Gastroesophageal sphincter (tissue), 3 donors: Measurements from ENCODE around the gene CRYBA4.

Experiments
- CTCF ChIP-seq, 4 experiments: fragments of 200-600 bp in 2 of 4; fragments of 450-650 bp in 2 of 4; sonication (generic) in 1 of 4; IDR thresholded peaks; one replicate each; pipeline ENCODE4 v1.5.1; 2017 to 2019; ENCODE audit warnings: antibody characterized with exemption in 4 of 4, mild to moderate bottlenecking in 2 of 4, moderate library complexity in 2 of 4
- POLR2AphosphoS5 ChIP-seq: sonication (generic); formaldehyde crosslinking; IDR thresholded peaks from one replicate; pipeline ENCODE4 v1.6.1; 2017; ENCODE audit warnings: antibody characterized with exemption

- TF ChIP-seq POLR2AphosphoS5: no peak
- no peak for TF ChIP-seq CTCF (IDR thresholded peaks at IDR 0.05)
Observed at GRCh38 chr22:26577081-26577480, 44.7 kb upstream of the CRYBA4 start.
